Suprapubic skin (tissue), 4 donors: ENCODE results near the gene MADD. TPM values are rescaled to one million over a fixed set of nuclear protein-coding genes. Genes with fewer than 3 reads are reported as not detected.

Experiments
- DNase-seq, 2 donors: peaks; one replicate each; pipeline ENCODE4 v3.0.0-alpha.2; 2019; ENCODE audit warnings: low spot score in 2 of 2
- H3K27ac ChIP-seq: fragments of 200-600 bp; sonication (generic); one replicate; pipeline ENCODE4 v1.5.1; 2019
- H3K27me3 ChIP-seq: fragments of 200-600 bp; sonication (generic); one replicate; pipeline ENCODE4 v1.5.1; 2019
- H3K36me3 ChIP-seq: fragments of 200-600 bp; sonication (generic); one replicate; pipeline ENCODE4 v1.5.1; 2019
- H3K4me1 ChIP-seq: fragments of 200-600 bp; sonication (generic); one replicate; pipeline ENCODE4 v1.5.1; 2019
- H3K4me3 ChIP-seq: fragments of 200-600 bp; sonication (generic); one replicate; pipeline ENCODE4 v1.5.1; 2019; ENCODE audit warnings: mild to moderate bottlenecking
- H3K9me3 ChIP-seq: fragments of 200-600 bp; sonication (generic); one replicate; pipeline ENCODE4 v1.5.1; 2019
- EP300 ChIP-seq: sonication (generic); formaldehyde crosslinking; IDR thresholded peaks from one replicate; pipeline ENCODE4 v1.6.1; 2017; ENCODE audit warnings: antibody characterized with exemption
- POLR2A ChIP-seq, 2 donors: fragments of 450-650 bp; IDR thresholded peaks; one replicate each; pipeline ENCODE4 v1.6.1; 2017; ENCODE audit warnings: antibody characterized with exemption in 2 of 2, mild to moderate bottlenecking in 2 of 2, moderate library complexity in 2 of 2
- POLR2AphosphoS5 ChIP-seq, 3 donors: sonication (generic); formaldehyde crosslinking; IDR thresholded peaks; one replicate each; pipeline ENCODE4 v1.6.1; 2017; ENCODE audit warnings: antibody characterized with exemption in 3 of 3
- WGBS: methylation state at CpG from one replicate; pipeline ENCODE4 v1.1.5; 2018; 5-methylcytosine and 5-hydroxymethylcytosine counted together
- total RNA-seq, 4 donors: library from RNA; depleted of rRNA; stranded (reverse); fragments of >200 nt; gene quantifications; one replicate each; pipeline ENCODE4 v1.1.0, GENCODE V29; 2016
- TF ChIP-seq, protein P1 (sequence below), 2 donors: fragments of 200-600 bp in 1 of 2; fragments of 450-650 bp in 1 of 2; sonication (generic) in 1 of 2; IDR thresholded peaks; one replicate each; pipeline ENCODE4 v1.5.1; 2016 to 2019; ENCODE audit warnings: antibody characterized with exemption in 2 of 2, mild to moderate bottlenecking in 1 of 2, moderate library complexity in 1 of 2

The MADD gene
- total RNA-seq, 4 donors from 2014 or later, result 47.1 to 91.1 (median 71.3) TPM

DNA sequence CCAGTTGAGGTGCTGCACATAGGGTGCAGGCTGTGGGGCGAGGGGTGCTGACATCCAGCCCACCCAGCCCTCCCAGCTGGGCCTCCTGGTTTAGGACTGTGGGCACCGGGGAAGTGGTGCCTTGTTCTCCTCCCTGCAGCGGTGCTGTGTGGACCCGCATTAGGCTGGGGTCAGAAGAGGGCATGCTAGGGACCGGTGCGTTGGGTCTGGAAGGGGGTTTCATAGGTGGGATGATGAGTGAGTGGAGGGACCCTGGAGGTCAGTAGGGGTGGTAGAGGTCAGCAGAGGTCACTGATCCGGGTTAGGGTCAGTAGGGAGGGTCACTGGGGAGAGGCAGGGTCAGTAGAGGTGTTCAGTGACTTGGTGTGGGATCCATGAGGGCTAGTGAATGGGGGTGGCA lies 89.2 kb downstream of the MADD start:
- no peaks in the 10 kb centered on the region for H3K9me3 ChIP-seq
- no peak overlapping the region for H3K27ac ChIP-seq
- peaks cover 16% of the 10 kb centered on the region for H3K4me1 ChIP-seq
- TF ChIP-seq POLR2A (IDR thresholded peaks at IDR 0.05) (no peak), POLR2AphosphoS5 (IDR thresholded peaks at IDR 0.05) (no peak), EP300 (no peak)
- TF ChIP-seq, protein P1, sequence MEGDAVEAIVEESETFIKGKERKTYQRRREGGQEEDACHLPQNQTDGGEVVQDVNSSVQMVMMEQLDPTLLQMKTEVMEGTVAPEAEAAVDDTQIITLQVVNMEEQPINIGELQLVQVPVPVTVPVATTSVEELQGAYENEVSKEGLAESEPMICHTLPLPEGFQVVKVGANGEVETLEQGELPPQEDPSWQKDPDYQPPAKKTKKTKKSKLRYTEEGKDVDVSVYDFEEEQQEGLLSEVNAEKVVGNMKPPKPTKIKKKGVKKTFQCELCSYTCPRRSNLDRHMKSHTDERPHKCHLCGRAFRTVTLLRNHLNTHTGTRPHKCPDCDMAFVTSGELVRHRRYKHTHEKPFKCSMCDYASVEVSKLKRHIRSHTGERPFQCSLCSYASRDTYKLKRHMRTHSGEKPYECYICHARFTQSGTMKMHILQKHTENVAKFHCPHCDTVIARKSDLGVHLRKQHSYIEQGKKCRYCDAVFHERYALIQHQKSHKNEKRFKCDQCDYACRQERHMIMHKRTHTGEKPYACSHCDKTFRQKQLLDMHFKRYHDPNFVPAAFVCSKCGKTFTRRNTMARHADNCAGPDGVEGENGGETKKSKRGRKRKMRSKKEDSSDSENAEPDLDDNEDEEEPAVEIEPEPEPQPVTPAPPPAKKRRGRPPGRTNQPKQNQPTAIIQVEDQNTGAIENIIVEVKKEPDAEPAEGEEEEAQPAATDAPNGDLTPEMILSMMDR (IDR thresholded peaks at IDR 0.05), result no peak
- H3K4me3 ChIP-seq, result no peak overlapping the region
- no peaks in the 10 kb centered on the region for H3K36me3 ChIP-seq
- DNase-seq, result no peak
- no peaks in the 10 kb centered on the region for H3K27me3 ChIP-seq
- WGBS, result 85% methylated on average over 7 of the region's 7 CpGs

DNA sequence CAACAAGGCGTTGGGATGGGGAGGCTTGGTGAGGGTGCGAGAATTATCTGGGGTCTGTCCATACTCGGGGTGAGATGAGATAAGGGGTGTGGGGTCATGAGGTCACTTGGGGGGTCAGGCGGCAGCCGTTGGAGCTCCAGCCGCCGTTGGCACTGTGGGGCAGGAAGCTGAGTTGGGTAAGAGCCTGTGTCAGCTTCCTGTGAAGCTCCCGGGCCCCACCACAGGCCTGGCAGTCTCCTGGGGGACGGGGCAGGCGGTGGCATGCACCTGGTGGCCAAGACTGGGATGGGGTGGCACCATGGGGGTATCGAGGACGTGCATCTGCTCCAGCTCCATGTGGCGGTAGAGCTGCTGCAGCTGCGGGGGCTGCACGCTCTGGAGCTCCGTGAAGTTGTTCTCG lies 89.7 kb downstream of the MADD start:
- Histone ChIP-seq H3K27me3 (no peaks in the 10 kb centered on the region), H3K27ac (no peak overlapping the region), H3K4me1 (peaks cover 14% of the 10 kb centered on the region), H3K9me3 (no peaks in the 10 kb centered on the region), H3K4me3 (no peak overlapping the region), H3K36me3 (no peaks in the 10 kb centered on the region)
- no peak for TF ChIP-seq POLR2A (IDR thresholded peaks at IDR 0.05)
- no peak for TF ChIP-seq EP300
- TF ChIP-seq POLR2AphosphoS5 (IDR thresholded peaks at IDR 0.05), result no peak
- TF ChIP-seq, protein P1 (IDR thresholded peaks at IDR 0.05), result no peak
- no peak for DNase-seq
- WGBS, result 74% methylated on average over 9 of the region's 17 CpGs

DNA sequence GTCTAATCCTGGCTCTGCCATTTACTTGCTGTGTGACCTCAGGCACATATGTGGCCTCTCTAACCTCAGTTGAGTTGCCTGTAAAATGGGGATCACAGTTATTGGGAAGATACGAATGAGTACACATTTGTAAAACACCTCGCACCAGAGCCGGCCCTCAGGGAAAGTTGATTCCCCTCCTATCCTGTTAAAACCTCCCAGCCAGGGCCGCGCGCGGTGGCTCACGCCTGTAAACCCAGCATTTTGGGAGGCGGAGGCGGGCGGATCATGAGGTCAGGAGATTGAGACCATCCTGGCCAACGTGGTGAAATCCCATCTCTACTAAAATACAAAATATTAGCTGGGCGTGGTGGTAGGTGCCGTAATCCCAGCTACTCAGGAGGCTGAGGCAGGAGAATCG lies 90.4 kb downstream of the MADD start:
- no peak for DNase-seq
- Histone ChIP-seq H3K9me3 (no peaks in the 10 kb centered on the region), H3K4me1 (peaks cover 6% of the 10 kb centered on the region), H3K27ac (no peak overlapping the region), H3K36me3 (no peaks in the 10 kb centered on the region), H3K4me3 (no peak overlapping the region), H3K27me3 (no peaks in the 10 kb centered on the region)
- TF ChIP-seq POLR2A (IDR thresholded peaks at IDR 0.05) (no peak), EP300 (no peak), POLR2AphosphoS5 (IDR thresholded peaks at IDR 0.05) (no peak)
- TF ChIP-seq, protein P1 (IDR thresholded peaks at IDR 0.05), result no peak
- WGBS, result 94% methylated on average over 15 of the region's 15 CpGs

DNA sequence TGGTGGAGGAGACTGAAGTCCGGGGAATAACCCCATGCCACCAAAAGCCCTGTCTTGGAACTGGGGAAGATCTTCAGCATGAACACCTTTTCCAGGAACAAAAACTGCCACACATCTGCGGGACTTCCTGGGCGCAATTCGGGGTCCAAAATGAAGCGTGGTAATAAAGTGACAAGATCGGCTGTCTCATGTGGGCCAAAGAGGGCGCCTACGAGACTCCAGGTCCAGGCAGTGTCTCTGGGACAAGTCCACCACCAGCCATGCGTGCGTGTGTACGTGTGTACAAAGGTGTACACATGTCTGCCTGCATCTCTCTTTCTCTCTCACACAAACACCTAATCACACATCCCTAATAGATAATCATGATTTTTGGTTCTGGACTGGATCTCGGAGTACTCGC lies 91.5 kb downstream of the MADD start:
- Histone ChIP-seq H3K27ac (no peak overlapping the region), H3K4me1 (peaks cover 2% of the 10 kb centered on the region), H3K9me3 (no peaks in the 10 kb centered on the region), H3K4me3 (no peak overlapping the region), H3K27me3 (no peaks in the 10 kb centered on the region), H3K36me3 (no peaks in the 10 kb centered on the region)
- DNase-seq, result no peak
- TF ChIP-seq POLR2AphosphoS5 (IDR thresholded peaks at IDR 0.05), result no peak
- TF ChIP-seq, protein P1 (IDR thresholded peaks at IDR 0.05), result no peak
- WGBS, result 84% methylated on average over 13 of the region's 13 CpGs

DNA sequence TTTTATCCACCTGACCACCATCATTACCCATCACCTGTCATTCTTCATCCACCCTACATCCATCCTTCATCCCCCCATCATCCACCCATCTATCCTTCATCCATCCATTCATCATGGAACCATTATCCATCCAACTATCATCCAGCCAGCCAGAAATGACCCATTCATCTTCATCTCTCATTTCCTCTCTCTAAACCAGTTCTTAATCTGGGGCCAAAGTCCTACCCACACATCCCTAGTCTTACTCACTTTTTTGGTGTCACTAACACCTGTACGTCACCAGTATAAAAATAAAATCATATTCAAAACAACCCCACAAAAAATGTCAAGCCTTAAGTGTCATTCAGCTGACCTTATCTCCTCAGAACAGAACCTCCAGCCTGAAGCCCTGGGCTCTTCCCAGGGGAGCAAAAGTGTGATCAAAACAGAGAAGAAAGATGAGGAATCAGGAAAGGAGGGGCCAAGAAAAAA lies 96.1 kb downstream of the MADD start:
- H3K4me1 ChIP-seq, result peaks cover 2% of the 10 kb centered on the region
- DNase-seq, result no peak
- TF ChIP-seq POLR2AphosphoS5 (IDR thresholded peaks at IDR 0.05) (no peak), EP300 (no peak), POLR2A (IDR thresholded peaks at IDR 0.05) (no peak)
- TF ChIP-seq, protein P1 (IDR thresholded peaks at IDR 0.05), result no peak
- H3K4me3 ChIP-seq, result no peak overlapping the region
- no peak overlapping the region for H3K27ac ChIP-seq
- no peaks in the 10 kb centered on the region for H3K9me3 ChIP-seq
- WGBS, result 79% methylated on average over 1 of the region's 1 CpG
- no peaks in the 10 kb centered on the region for H3K36me3 ChIP-seq
- no peaks in the 10 kb centered on the region for H3K27me3 ChIP-seq
